CD4-positive, alpha-beta T cell (primary cell): ENCODE results near the gene UBE2I. TPM values are rescaled to one million over a fixed set of nuclear protein-coding genes. Genes with fewer than 3 reads are reported as not detected.

Source experiments
- ATAC-seq: fragments of 200-7000 bp; cut with Tn5 transposase; one replicate; pipeline ENCODE4 v1.10.0; 2022; ENCODE audit warnings: mild to moderate bottlenecking; ENCODE audit not compliant: poor library complexity
- CTCF ChIA-PET: fragments of 350-600 bp; sonication (Branson Sonifier 250); formaldehyde crosslinking; loops from one replicate; lab custom pipeline; 2021; ENCODE audit warnings: antibody characterized with exemption, inconsistent platforms; lab: Charles Lee
- POLR2A ChIA-PET: fragments of 350-600 bp; sonication (Branson Sonifier 250); formaldehyde crosslinking; loops from one replicate; lab custom pipeline; 2021; ENCODE audit warnings: antibody characterized with exemption, inconsistent platforms; lab: Charles Lee
- DNase-seq, 14 experiments: peaks; one replicate each; pipeline ENCODE4 v3.0.0-alpha.2; 2013 to 2020; ENCODE audit warnings: mixed read lengths in 2 of 14
- H3K27ac ChIP-seq, 2 donors: one replicate each; pipeline versions ENCODE4 v1.5.1 to v1.7.0; 2013; ENCODE audit warnings: low read length in 2 of 2, low read depth in 1 of 2, mild to moderate bottlenecking in 1 of 2
- H3K27me3 ChIP-seq, 2 experiments: 1 replicate in 1 of 2; 2 replicates in 1 of 2; pipeline versions ENCODE4 v1.6.1 to v1.7.0; 2013; ENCODE audit warnings: low read length in 2 of 2, control low read depth in 1 of 2, mild to moderate bottlenecking in 1 of 2, moderate library complexity in 1 of 2; ENCODE audit not compliant: insufficient read depth in 2 of 2, control insufficient read depth in 1 of 2
- H3K36me3 ChIP-seq: one replicate; pipeline ENCODE4 v1.6.1; 2013; ENCODE audit warnings: low read length, control low read depth; ENCODE audit not compliant: insufficient read depth
- H3K4me1 ChIP-seq: one replicate; pipeline ENCODE4 v1.6.1; 2013; ENCODE audit warnings: low read length, control low read depth; ENCODE audit not compliant: insufficient read depth
- H3K4me3 ChIP-seq: one replicate; pipeline ENCODE4 v1.5.1; 2013; ENCODE audit warnings: mild to moderate bottlenecking, low read length, moderate library complexity
- H3K9me3 ChIP-seq, 2 experiments: 1 replicate in 1 of 2; 2 replicates in 1 of 2; pipeline versions ENCODE4 v1.6.1 to v1.7.0; 2013; ENCODE audit warnings: low read length in 2 of 2, mild to moderate bottlenecking in 2 of 2, control low read depth in 1 of 2, moderate library complexity in 1 of 2; ENCODE audit not compliant: control insufficient read depth in 1 of 2, insufficient read depth in 1 of 2
- H3K27ac Mint-ChIP-seq: one replicate; pipeline ENCODE4 v1.8.0; 2020; ENCODE audit warnings: mixed read lengths
- H3K27me3 Mint-ChIP-seq: one replicate; pipeline ENCODE4 v1.8.0; 2021; ENCODE audit warnings: mixed read lengths
- H3K36me3 Mint-ChIP-seq: one replicate; pipeline ENCODE4 v1.8.0; 2021; ENCODE audit warnings: low read depth, mixed read lengths
- H3K4me1 Mint-ChIP-seq: one replicate; pipeline ENCODE4 v1.8.0; 2021; ENCODE audit warnings: low read depth, mixed read lengths
- H3K4me3 Mint-ChIP-seq: one replicate; pipeline ENCODE4 v1.8.0; 2020; ENCODE audit warnings: mild to moderate bottlenecking, mixed read lengths
- H3K9me3 Mint-ChIP-seq: one replicate; pipeline ENCODE4 v1.8.0; 2020; ENCODE audit warnings: mixed read lengths
- intact Hi-C, 2 experiments: fragments of 100-400 bp; cut with DNase I in 1 of 2; cut with micrococcal nuclease in 1 of 2; formaldehyde crosslinking; loops; one replicate each; pipeline versions ENCODE4 v1.15.1 to v1.9.0; 2023 to 2025; cut with DNase I, micrococcal nuclease
- total RNA-seq, 174 experiments: library from RNA in 2 of 174; stranded (reverse) in 2 of 174; gene quantifications; one replicate each; pipeline ENCODE4 v1.2.3 and lab custom pipeline; 2021 to 2026
- TF ChIP-seq, protein P1 (sequence below): fragments of 200-600 bp; IDR thresholded peaks from one replicate; pipeline ENCODE4 v1.8.0; 2022; ENCODE audit warnings: antibody characterized with exemption, mild to moderate bottlenecking

Gene UBE2I
- total RNA-seq, 2 experiments from 2014 or later = 247 to 252 TPM

GRCh38 chr16:1288813-1289476 is 20.5 kb upstream of the UBE2I start:
- Histone ChIP-seq H3K36me3 (no peaks in the 10 kb centered on the region), H3K4me1 (peaks cover 8% of the 10 kb centered on the region), H3K27ac (no peak overlapping the region), H3K27me3 (peaks cover 33 to 42% of the 10 kb centered on the region in 2 experiments), H3K9me3 (peaks cover 0 to 12% of the 10 kb centered on the region in 2 experiments), H3K4me3 (no peak overlapping the region)
- Mint-ChIP-seq H3K27ac (no peak overlapping the region), H3K4me1 (no peaks in the 10 kb centered on the region), H3K9me3 (no peaks in the 10 kb centered on the region), H3K36me3 (no peaks in the 10 kb centered on the region), H3K4me3 (no peak overlapping the region), H3K27me3 (peaks cover 49% of the 10 kb centered on the region)
- TF ChIP-seq, protein P1, sequence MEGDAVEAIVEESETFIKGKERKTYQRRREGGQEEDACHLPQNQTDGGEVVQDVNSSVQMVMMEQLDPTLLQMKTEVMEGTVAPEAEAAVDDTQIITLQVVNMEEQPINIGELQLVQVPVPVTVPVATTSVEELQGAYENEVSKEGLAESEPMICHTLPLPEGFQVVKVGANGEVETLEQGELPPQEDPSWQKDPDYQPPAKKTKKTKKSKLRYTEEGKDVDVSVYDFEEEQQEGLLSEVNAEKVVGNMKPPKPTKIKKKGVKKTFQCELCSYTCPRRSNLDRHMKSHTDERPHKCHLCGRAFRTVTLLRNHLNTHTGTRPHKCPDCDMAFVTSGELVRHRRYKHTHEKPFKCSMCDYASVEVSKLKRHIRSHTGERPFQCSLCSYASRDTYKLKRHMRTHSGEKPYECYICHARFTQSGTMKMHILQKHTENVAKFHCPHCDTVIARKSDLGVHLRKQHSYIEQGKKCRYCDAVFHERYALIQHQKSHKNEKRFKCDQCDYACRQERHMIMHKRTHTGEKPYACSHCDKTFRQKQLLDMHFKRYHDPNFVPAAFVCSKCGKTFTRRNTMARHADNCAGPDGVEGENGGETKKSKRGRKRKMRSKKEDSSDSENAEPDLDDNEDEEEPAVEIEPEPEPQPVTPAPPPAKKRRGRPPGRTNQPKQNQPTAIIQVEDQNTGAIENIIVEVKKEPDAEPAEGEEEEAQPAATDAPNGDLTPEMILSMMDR = no peak
- DNase-seq (peak in 1 of 14 experiments; percentile 37), ATAC-seq (peak; percentile 66)
- CTCF ChIA-PET = no interaction called here
- intact Hi-C loops = no loop called here
- POLR2A ChIA-PET = no interaction called here

DNA sequence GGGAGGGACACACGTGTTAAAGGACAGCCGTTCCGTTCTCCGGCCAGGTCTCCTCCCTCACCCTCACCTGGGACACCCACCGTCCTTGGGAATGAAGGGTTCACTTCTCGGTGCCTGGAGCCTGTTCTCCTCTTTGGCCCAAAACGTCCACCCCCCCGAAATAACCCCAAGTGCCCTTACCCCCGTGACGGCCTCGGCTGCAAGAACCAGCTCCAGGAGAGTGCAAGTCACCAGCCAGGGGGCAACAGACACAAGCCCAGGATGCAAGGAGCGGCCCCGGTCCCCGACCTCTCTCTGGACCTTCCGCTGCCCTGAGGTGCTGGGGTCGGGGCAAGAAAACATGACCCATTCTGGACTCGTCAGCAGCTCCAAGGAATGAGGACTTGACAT is 20.0 kb upstream of the UBE2I start:
- intact Hi-C loops = no loop called here
- Histone ChIP-seq H3K4me3 (no peak overlapping the region), H3K36me3 (no peaks in the 10 kb centered on the region), H3K9me3 (peaks cover 0 to 12% of the 10 kb centered on the region in 2 experiments), H3K27me3 (peaks cover 33 to 42% of the 10 kb centered on the region in 2 experiments), H3K4me1 (peaks cover 8% of the 10 kb centered on the region), H3K27ac (no peak overlapping the region)
- TF ChIP-seq, protein P1 = no peak
- CTCF ChIA-PET = no interaction called here
- no peak overlapping the region for H3K4me3 Mint-ChIP-seq
- POLR2A ChIA-PET = no interaction called here
- ATAC-seq (no peak), DNase-seq (no peak)
- peaks cover 54% of the 10 kb centered on the region for H3K27me3 Mint-ChIP-seq
- H3K9me3 Mint-ChIP-seq = no peaks in the 10 kb centered on the region
- no peaks in the 10 kb centered on the region for H3K36me3 Mint-ChIP-seq
- no peaks in the 10 kb centered on the region for H3K4me1 Mint-ChIP-seq
- no peak overlapping the region for H3K27ac Mint-ChIP-seq

DNA sequence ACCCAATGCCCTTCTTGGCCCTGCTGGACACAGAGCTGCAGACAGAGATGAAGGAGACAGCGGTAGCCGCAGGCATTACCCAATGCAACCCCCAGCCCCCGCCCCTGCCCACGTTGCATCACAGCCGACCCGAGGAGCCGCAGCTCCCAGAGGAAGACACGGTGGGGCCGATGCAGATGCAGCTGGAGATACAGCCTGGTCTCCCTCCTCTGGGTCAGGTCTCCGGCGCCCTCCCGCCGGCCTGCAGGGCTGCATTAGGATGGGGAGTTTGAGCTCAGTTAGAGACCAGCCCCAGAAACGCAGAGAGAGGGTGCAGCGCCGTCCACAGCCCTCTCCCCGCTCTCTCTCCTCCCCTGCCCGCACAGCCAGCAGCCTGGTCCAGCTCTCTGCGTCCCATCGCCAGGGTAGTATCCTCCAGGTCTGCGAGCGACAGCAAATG is 19.4 kb upstream of the UBE2I start:
- no peaks in the 10 kb centered on the region for H3K36me3 ChIP-seq
- no peak for ATAC-seq
- peaks cover 33 to 42% of the 10 kb centered on the region in 2 experiments for H3K27me3 ChIP-seq
- no peak overlapping the region for H3K4me3 ChIP-seq
- Mint-ChIP-seq H3K9me3 (no peaks in the 10 kb centered on the region), H3K4me1 (no peaks in the 10 kb centered on the region), H3K27me3 (peaks cover 57% of the 10 kb centered on the region), H3K27ac (no peak overlapping the region), H3K4me3 (no peak overlapping the region), H3K36me3 (no peaks in the 10 kb centered on the region)
- TF ChIP-seq, protein P1 = no peak
- H3K9me3 ChIP-seq = peaks cover 0 to 12% of the 10 kb centered on the region in 2 experiments
- intact Hi-C loops = no loop called here
- ChIA-PET CTCF (no interaction called here), POLR2A (interaction anchor here (0.5 kb wide), 1 partner anchor 847 kb away, joined by 3 read pairs; no protein-coding TSS in a partner anchor)
- no peak overlapping the region for H3K27ac ChIP-seq
- DNase-seq = no peak
- peaks cover 8% of the 10 kb centered on the region for H3K4me1 ChIP-seq
